NCI-H1417 (cell line): ENCODE measurements around the gene GAB1.
"Not testable (repeated sequence)": the region's sequence is repeated elsewhere in the genome, so short reads cannot be mapped to it uniquely, and the experiment has no call there.

ENCODE experiments used
- DNase-seq, 3 experiments: peaks; one replicate each; lab custom pipeline; 2025; lab: John Stamatoyannopoulos, UW

The GAB1 gene

GRCh38 chr4:143338313-143338712 lies 1.6 kb downstream of the GAB1 start:
- DNase-seq, result no peak

GRCh38 chr4:143339497-143339896 lies 2.8 kb downstream of the GAB1 start:
- no peak for DNase-seq

- DNase-seq, result peak in 2 of 3 experiments; percentile 43 to 80
Observed at GRCh38 chr4:143341186-143341755, 4.6 kb downstream of the GAB1 start.

GRCh38 chr4:143343276-143343831 lies 6.7 kb downstream of the GAB1 start:
- DNase-seq, result no peak

- no peak for DNase-seq
Observed at GRCh38 chr4:143344041-143344440, 7.4 kb downstream of the GAB1 start.

- DNase-seq, result no peak
Observed at GRCh38 chr4:143344774-143345173, 8.1 kb downstream of the GAB1 start.

GRCh38 chr4:143345356-143345755 lies 8.7 kb downstream of the GAB1 start:
- no peak for DNase-seq

GRCh38 chr4:143346206-143346605 lies 9.5 kb downstream of the GAB1 start:
- DNase-seq, result no peak

GRCh38 chr4:143347484-143348111 lies 10.9 kb downstream of the GAB1 start:
- DNase-seq, result peak in 1 of 3 experiments; percentile 43

GRCh38 chr4:143348233-143349077 lies 11.8 kb downstream of the GAB1 start:
- DNase-seq, result no peak

GRCh38 chr4:143349858-143350527 lies 13.3 kb downstream of the GAB1 start:
- DNase-seq, result not testable (repeated sequence)

- no peak for DNase-seq
Observed at GRCh38 chr4:143351149-143351691, 14.5 kb downstream of the GAB1 start.

- DNase-seq, result peak; percentile 3 to 95 (median 72)
Observed at GRCh38 chr4:143351774-143352451, 15.2 kb downstream of the GAB1 start.

- no peak for DNase-seq
Observed at GRCh38 chr4:143352720-143353119, 16.0 kb downstream of the GAB1 start.

GRCh38 chr4:143353797-143354196 lies 17.1 kb downstream of the GAB1 start:
- no peak for DNase-seq

GRCh38 chr4:143354990-143355389 lies 18.3 kb downstream of the GAB1 start:
- no peak for DNase-seq

GRCh38 chr4:143355540-143356217 lies 19.0 kb downstream of the GAB1 start:
- no peak for DNase-seq

- DNase-seq, result no peak
Observed at GRCh38 chr4:143356493-143356892, 19.8 kb downstream of the GAB1 start.

- DNase-seq, result no peak
Observed at GRCh38 chr4:143357161-143357845, 20.6 kb downstream of the GAB1 start.

- no peak for DNase-seq
Observed at GRCh38 chr4:143358419-143358818, 21.7 kb downstream of the GAB1 start.
